ENCODE measurements around the gene BLZF1.

The BLZF1 gene

GRCh38 chr1:169367686-169368405 lies at the start of gene BLZF1, which contains the start of gene NME7:
BLZF1 (plus strand) TSS chr1:169368195; CDS start chr1:169369523, 1,328 bp downstream.
NME7 (minus strand) TSS chr1:169367797; CDS start chr1:169367710, 87 bp downstream.
- DNase-seq (ENCODE audit: low read depth) = peak; percentile 99
- TF ChIP-seq CTCF (IDR thresholded peaks at IDR 0.05; ENCODE audit: insufficient read depth, low read depth, low read length, missing control alignments) = no peak
- peak within 1 kb of the TSS; percentile 71 for H3K4me3 ChIP-seq (ENCODE audit: low read length)

GRCh38 chr1:169318536-169319244 lies 49.3 kb upstream of the BLZF1 start:
- H3K4me3 ChIP-seq (ENCODE audit: low read length) = no peak overlapping the region
- no peak for DNase-seq (ENCODE audit: low read depth)
- TF ChIP-seq CTCF (IDR thresholded peaks at IDR 0.05; ENCODE audit: insufficient read depth, low read depth, low read length, missing control alignments) = no peak

- peak; percentile 83 for DNase-seq (ENCODE audit: low read depth)
- no peak for TF ChIP-seq CTCF (IDR thresholded peaks at IDR 0.05; ENCODE audit: insufficient read depth, low read depth, low read length, missing control alignments)
- no peak overlapping the region for H3K4me3 ChIP-seq (ENCODE audit: low read length)
Observed at GRCh38 chr1:169321539-169321938, 46.5 kb upstream of the BLZF1 start.

DNA sequence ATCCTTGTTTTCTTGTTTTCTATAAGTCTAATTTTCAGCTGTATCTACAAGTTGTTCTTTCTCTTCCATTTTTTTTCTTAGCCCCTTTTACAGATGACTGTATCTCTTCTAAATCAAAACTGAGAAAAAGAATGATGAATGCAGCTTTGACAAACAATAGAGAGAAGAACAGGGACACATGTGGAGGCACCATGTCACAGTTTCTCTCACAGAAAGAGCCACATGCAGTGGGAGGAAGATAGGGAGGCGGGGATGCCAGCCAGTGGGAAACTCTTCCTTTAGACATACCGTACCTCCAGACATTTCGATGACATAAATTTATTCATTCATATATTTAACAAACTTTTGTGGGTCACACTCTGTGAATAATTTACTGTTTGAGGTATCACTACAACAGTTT lies 45.9 kb upstream of the BLZF1 start:
- no peak for TF ChIP-seq CTCF (IDR thresholded peaks at IDR 0.05; ENCODE audit: insufficient read depth, low read depth, low read length, missing control alignments)
- no peak overlapping the region for H3K4me3 ChIP-seq (ENCODE audit: low read length)
- no peak for DNase-seq (ENCODE audit: low read depth)

DNA sequence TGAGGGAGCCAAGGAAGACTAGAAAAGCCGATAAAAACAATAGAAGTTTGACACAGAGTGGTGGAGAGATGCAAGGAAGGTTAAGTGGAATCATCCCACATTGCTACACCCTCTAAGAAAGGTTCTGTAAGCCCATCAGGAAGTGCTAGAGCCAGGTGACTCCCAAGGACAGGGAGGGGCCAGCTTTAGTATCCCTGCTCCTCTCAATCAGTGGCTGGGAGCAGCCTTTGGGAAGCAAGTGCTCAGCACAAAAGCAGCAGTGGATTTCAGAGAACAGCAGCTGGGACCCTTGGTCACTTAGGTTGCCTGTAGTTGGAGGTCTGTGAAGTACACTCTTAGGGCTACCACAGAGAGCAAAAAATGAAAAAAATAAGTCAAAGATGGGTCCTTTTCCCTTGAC lies 42.9 kb upstream of the BLZF1 start:
- no peak for DNase-seq (ENCODE audit: low read depth)
- no peak for TF ChIP-seq CTCF (IDR thresholded peaks at IDR 0.05; ENCODE audit: insufficient read depth, low read depth, low read length, missing control alignments)
- no peak overlapping the region for H3K4me3 ChIP-seq (ENCODE audit: low read length)

DNA sequence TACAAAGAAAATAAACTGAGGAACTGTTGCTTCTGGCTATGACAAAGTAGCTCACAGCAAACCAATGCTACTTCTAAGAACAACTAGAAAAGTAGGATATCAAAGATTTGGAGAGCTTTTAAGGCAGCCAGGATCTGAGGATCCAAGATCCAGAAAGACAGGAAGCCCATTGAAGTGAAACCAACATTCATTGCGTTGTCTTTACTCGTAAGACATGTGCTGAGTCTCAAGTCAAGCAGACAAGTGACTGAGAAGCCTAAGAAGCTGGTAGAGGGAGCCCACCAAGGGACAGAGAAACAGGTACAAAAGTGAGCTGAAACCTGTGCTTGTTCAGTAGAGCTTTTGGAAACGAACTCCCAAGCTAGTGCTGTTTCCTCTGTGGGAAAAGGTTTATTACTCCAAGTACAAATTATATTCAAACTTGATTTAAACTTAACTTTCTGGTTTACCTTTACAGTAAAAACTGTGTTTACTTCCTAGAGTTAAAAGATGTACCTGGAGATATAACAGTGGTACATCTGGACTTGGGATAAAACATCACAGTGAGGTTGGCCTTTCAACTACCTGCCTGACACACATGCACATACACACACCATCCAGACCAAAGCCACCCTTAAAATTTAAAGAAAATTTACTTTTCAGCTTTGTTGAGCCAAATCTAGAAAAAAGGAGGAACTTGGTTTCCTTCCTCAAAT lies 41.6 kb upstream of the BLZF1 start:
- TF ChIP-seq CTCF (IDR thresholded peaks at IDR 0.05; ENCODE audit: insufficient read depth, low read depth, low read length, missing control alignments) = no peak
- no peak for DNase-seq (ENCODE audit: low read depth)
- H3K4me3 ChIP-seq (ENCODE audit: low read length) = no peak overlapping the region

Measured in epithelial cell of esophagus (primary cell).